Measurements from ENCODE around the gene SHH.

The SHH gene

DNA sequence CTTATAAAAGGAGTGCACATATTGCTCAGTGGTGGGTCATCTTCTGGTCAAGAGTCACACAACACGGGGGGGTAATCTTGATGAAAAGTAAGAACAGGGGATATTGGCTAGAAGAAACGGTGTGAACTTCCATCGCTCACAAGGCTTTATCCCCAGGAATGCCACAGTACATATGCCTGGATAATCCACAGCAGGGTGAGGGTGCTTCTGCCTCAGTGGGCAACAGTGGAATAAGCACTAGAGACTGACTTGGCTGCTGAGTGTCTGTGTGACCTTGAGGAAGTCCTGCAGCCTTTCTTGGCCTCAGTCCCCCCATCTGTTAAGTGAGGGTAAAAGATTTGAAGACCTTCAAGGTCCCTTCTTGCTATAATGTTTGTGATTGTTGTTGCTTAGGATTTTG is 44.9 kb upstream of the SHH start:
- DNase-seq = no peak
- Histone ChIP-seq H3K27me3 (replicated peaks) (no peaks in the 10 kb centered on the region), H3K4me3 (ENCODE audit: low read depth, low read length) (no peak overlapping the region), H3K36me3 (replicated peaks) (no peaks in the 10 kb centered on the region), H3K27ac (no peak overlapping the region)
- in situ Hi-C loops (cut with HindIII; ENCODE audit: low pct_ligation_motif_present, low sequenced_read_pairs) = no loop called here
- TF ChIP-seq, protein P1, sequence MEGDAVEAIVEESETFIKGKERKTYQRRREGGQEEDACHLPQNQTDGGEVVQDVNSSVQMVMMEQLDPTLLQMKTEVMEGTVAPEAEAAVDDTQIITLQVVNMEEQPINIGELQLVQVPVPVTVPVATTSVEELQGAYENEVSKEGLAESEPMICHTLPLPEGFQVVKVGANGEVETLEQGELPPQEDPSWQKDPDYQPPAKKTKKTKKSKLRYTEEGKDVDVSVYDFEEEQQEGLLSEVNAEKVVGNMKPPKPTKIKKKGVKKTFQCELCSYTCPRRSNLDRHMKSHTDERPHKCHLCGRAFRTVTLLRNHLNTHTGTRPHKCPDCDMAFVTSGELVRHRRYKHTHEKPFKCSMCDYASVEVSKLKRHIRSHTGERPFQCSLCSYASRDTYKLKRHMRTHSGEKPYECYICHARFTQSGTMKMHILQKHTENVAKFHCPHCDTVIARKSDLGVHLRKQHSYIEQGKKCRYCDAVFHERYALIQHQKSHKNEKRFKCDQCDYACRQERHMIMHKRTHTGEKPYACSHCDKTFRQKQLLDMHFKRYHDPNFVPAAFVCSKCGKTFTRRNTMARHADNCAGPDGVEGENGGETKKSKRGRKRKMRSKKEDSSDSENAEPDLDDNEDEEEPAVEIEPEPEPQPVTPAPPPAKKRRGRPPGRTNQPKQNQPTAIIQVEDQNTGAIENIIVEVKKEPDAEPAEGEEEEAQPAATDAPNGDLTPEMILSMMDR (IDR thresholded peaks at IDR 0.05; ENCODE audit: low read depth, low read length, missing control alignments) = no peak

DNA sequence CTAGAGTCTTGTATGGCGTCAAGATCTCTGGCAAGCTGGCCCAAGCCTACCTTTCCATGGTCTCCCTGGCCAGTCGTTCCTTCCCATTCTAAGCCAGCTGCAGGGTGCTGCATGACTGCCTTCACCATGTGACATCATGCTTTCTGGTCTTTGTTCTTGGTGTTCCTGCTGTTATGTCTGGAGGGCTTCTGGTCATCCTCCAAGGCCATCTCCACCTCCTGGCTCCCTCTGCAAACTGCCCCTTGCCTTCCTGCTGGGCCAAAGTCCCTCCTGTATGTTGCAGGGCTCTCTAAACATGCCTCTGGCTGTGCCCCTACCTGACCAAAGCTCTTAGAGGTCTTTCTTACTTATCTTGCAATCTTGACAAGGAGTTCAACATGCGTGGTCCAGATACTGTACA is 44.4 kb upstream of the SHH start:
- in situ Hi-C loops (cut with HindIII; ENCODE audit: low pct_ligation_motif_present, low sequenced_read_pairs) = no loop called here

DNA sequence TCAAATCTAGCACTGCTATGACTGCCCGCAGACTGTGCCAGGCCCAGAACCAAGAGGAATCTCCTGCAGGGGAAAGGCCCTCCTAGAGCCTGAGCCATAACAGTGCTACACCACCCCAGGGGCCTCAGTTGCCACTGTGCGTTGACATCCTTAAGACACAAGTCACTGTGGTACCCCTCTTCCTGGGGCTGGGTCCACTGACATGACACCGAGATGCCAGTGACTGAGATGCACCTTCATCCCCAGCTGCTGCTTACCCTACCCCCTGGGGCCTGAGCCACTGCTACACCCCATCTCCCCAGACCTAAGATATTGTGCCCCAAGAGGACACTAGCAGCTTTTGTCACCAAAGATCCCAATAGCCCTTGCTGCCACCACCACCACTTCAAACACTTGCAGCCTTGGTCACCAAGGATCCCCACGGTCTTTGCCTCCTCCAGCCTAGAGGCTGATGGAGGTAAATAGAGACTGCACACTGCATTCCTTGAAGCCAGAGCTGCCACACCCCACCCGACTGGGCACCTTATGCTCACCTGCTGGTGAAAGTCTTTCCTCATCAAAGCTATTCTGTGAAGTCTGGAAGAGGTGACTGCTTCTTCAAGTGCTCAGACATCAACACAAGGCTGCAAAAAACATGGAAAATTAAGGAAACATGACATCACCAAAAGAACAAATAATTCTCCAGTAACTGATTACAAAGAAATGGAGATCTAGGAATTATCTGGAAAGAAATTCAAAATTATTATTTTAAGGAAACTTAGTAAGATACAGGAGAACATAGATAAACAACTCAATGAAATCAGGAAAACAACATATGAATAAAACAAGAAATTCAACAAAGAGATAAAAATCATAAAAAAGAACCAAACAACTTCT is 40.4 kb upstream of the SHH start:
- Histone ChIP-seq H3K27me3 (replicated peaks) (no peaks in the 10 kb centered on the region), H3K4me3 (ENCODE audit: low read depth, low read length) (no peak overlapping the region), H3K27ac (no peak overlapping the region), H3K36me3 (replicated peaks) (no peaks in the 10 kb centered on the region)
- TF ChIP-seq, protein P1 (IDR thresholded peaks at IDR 0.05; ENCODE audit: low read depth, low read length, missing control alignments) = no peak
- DNase-seq = no peak
- in situ Hi-C loops (cut with HindIII; ENCODE audit: low pct_ligation_motif_present, low sequenced_read_pairs) = no loop called here

More for the DNA sequence above, 44.4 kb upstream of the SHH start:
- H3K4me3 ChIP-seq (ENCODE audit: low read depth, low read length) = no peak overlapping the region
- no peak overlapping the region for H3K27ac ChIP-seq
- no peaks in the 10 kb centered on the region for H3K36me3 ChIP-seq (replicated peaks)
- no peak for DNase-seq
- no peaks in the 10 kb centered on the region for H3K27me3 ChIP-seq (replicated peaks)
- TF ChIP-seq, protein P1 (IDR thresholded peaks at IDR 0.05; ENCODE audit: low read depth, low read length, missing control alignments) = no peak

DNA sequence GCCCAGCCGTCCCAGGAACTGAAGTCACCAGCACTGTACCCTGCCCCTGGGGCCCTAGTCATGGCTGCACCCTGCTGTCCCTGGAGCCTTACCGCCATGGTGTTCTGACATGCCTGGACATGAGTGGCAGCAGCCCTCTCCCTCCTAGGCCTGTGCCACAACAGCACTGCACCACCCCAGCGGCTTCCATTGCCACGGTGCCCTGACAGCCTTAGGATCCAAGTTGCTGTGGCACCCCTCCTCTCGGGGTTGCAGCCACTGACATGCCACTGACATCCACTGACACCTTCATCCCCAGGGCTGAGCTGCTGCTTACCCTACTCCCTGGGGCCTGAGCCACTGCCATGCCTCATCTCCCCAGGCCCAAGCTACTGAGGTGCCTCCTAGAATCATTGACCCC is 39.6 kb upstream of the SHH start:
- H3K27ac ChIP-seq = no peak overlapping the region
- in situ Hi-C loops (cut with HindIII; ENCODE audit: low pct_ligation_motif_present, low sequenced_read_pairs) = no loop called here
- no peaks in the 10 kb centered on the region for H3K27me3 ChIP-seq (replicated peaks)
- DNase-seq = no peak
- TF ChIP-seq, protein P1 (IDR thresholded peaks at IDR 0.05; ENCODE audit: low read depth, low read length, missing control alignments) = no peak
- H3K36me3 ChIP-seq (replicated peaks) = no peaks in the 10 kb centered on the region
- H3K4me3 ChIP-seq (ENCODE audit: low read depth, low read length) = no peak overlapping the region

DNA sequence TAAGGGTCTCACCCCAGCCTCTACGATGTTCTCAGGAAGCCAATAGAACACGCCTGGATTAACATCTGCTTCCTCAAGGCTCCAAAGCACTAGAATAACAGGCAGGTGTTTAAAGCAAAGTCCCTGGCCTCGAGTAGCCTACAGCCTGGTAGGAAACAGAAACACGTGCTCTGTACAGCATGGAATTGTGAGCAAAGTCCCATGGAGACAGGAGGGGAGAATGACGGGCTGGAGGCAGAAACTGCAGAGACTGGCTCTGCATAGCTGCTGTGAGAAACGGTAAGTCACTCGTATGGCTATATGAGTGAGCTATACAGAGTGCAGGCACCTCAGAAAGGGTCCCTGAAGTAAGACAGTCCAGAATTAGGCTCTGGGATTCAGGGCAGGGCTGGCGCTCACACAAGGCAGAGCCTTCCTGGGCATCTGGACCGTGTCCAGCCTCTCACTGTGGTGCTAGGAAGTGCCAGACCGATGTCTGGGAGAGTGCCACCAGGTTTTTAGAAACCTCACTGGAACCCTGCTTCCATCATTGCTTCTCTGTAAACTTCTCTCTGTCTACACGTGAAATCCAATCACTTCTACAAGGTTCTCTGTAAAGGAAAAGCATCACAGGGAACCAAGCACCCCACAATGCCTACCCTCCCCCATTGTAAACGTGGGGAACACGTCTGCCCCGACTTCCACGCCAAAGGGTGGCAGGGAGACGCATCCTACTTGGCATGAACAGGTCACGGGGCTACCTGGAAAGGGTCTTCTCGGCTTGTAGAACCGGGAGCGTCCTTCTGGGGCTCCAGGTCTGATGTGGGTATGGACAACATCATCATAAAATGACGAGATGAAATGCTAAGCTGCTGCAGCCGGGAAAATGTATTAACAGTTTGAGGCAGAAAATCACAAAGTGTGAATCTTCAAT is 38.8 kb upstream of the SHH start:
- in situ Hi-C loops (cut with HindIII; ENCODE audit: low pct_ligation_motif_present, low sequenced_read_pairs) = no loop called here
- TF ChIP-seq, protein P1 (IDR thresholded peaks at IDR 0.05; ENCODE audit: low read depth, low read length, missing control alignments) = no peak
- DNase-seq = no peak
- no peaks in the 10 kb centered on the region for H3K27me3 ChIP-seq (replicated peaks)
- H3K27ac ChIP-seq = no peak overlapping the region
- H3K4me3 ChIP-seq (ENCODE audit: low read depth, low read length) = no peak overlapping the region
- H3K36me3 ChIP-seq (replicated peaks) = no peaks in the 10 kb centered on the region

All from brain microvascular endothelial cell (primary cell).